Measurements from ENCODE around the gene CCL23. TPM values are rescaled to one million over a fixed set of nuclear protein-coding genes. Genes with fewer than 3 reads are reported as not detected.
"Not testable (repeated sequence)": the region's sequence is repeated elsewhere in the genome, so short reads cannot be mapped to it uniquely, and the experiment has no call there.

CCL23 gene
- total RNA-seq, 1 experiment from 2014 or later, result not detected

GRCh38 chr17:36000732-36001109 is 17.1 kb downstream of the CCL23 start:
- BruUV-seq (replicated peaks), result no TSS peak

GRCh38 chr17:35998756-35999155 is 19.0 kb downstream of the CCL23 start:
- CTCF ChIA-PET, result no interaction called here
- no TSS peak for BruUV-seq (replicated peaks)
- intact Hi-C loops (cut with micrococcal nuclease; ENCODE audit: unreplicated experiment), result no loop called here
- Histone ChIP-seq H3K36me3 (ENCODE audit: insufficient read depth, low read length, poor library complexity, severe bottlenecking) (no peaks in the 10 kb centered on the region), H3K4me3 (ENCODE audit: low read depth, low read length, poor library complexity, severe bottlenecking) (no peak overlapping the region), H3K4me1 (ENCODE audit: insufficient read depth, low read length, poor library complexity, severe bottlenecking) (no peaks in the 10 kb centered on the region), H3K27me3 (replicated peaks; ENCODE audit: insufficient read depth, low read depth, low read length, poor library complexity) (no peaks in the 10 kb centered on the region), H3K27ac (ENCODE audit: low read depth, low read length, poor library complexity, severe bottlenecking) (no peak overlapping the region), H3K9me3 (ENCODE audit: low read depth, low read length, poor library complexity, severe bottlenecking) (no peaks in the 10 kb centered on the region)
- TF ChIP-seq EZH2 (IDR thresholded peaks at IDR 0.05; ENCODE audit: borderline replicate concordance, low read depth, low read length, poor library complexity, severe bottlenecking) (no peak), CTCF (conservative IDR thresholded peaks at IDR 0.05; ENCODE audit: low read depth, low read length) (no peak)
- no peak for DNase-seq (ENCODE audit: low spot score)
- POLR2A ChIA-PET (ENCODE audit: low non-redundant PET), result no interaction called here

More at GRCh38 chr17:36000732-36001109, 17.1 kb downstream of the CCL23 start:
- no peak for DNase-seq (ENCODE audit: low spot score)
- intact Hi-C loops (cut with micrococcal nuclease; ENCODE audit: unreplicated experiment), result loop anchor here (10.0 kb wide), 1 partner anchor 1326 kb away; no protein-coding TSS in a partner anchor
- Histone ChIP-seq H3K4me3 (ENCODE audit: low read depth, low read length, poor library complexity, severe bottlenecking) (no peak overlapping the region), H3K36me3 (ENCODE audit: insufficient read depth, low read length, poor library complexity, severe bottlenecking) (no peaks in the 10 kb centered on the region), H3K9me3 (ENCODE audit: low read depth, low read length, poor library complexity, severe bottlenecking) (no peaks in the 10 kb centered on the region), H3K4me1 (ENCODE audit: insufficient read depth, low read length, poor library complexity, severe bottlenecking) (no peaks in the 10 kb centered on the region), H3K27me3 (replicated peaks; ENCODE audit: insufficient read depth, low read depth, low read length, poor library complexity) (no peaks in the 10 kb centered on the region), H3K27ac (ENCODE audit: low read depth, low read length, poor library complexity, severe bottlenecking) (no peak overlapping the region)
- ChIA-PET CTCF (no interaction called here), POLR2A (ENCODE audit: low non-redundant PET) (no interaction called here)
- TF ChIP-seq EZH2 (IDR thresholded peaks at IDR 0.05; ENCODE audit: borderline replicate concordance, low read depth, low read length, poor library complexity, severe bottlenecking), result no peak
- no peak for TF ChIP-seq CTCF (conservative IDR thresholded peaks at IDR 0.05; ENCODE audit: low read depth, low read length)

GRCh38 chr17:35998018-35998545 is 19.7 kb downstream of the CCL23 start:
- Histone ChIP-seq H3K4me1 (ENCODE audit: insufficient read depth, low read length, poor library complexity, severe bottlenecking) (no peaks in the 10 kb centered on the region), H3K27ac (ENCODE audit: low read depth, low read length, poor library complexity, severe bottlenecking) (no peak overlapping the region), H3K9me3 (ENCODE audit: low read depth, low read length, poor library complexity, severe bottlenecking) (no peaks in the 10 kb centered on the region), H3K36me3 (ENCODE audit: insufficient read depth, low read length, poor library complexity, severe bottlenecking) (no peaks in the 10 kb centered on the region), H3K4me3 (ENCODE audit: low read depth, low read length, poor library complexity, severe bottlenecking) (no peak overlapping the region), H3K27me3 (replicated peaks; ENCODE audit: insufficient read depth, low read depth, low read length, poor library complexity) (no peaks in the 10 kb centered on the region)
- no TSS peak for BruUV-seq (replicated peaks)
- POLR2A ChIA-PET (ENCODE audit: low non-redundant PET), result no interaction called here
- TF ChIP-seq CTCF (conservative IDR thresholded peaks at IDR 0.05; ENCODE audit: low read depth, low read length) (no peak), EZH2 (IDR thresholded peaks at IDR 0.05; ENCODE audit: borderline replicate concordance, low read depth, low read length, poor library complexity, severe bottlenecking) (no peak)
- DNase-seq (ENCODE audit: low spot score), result no peak
- CTCF ChIA-PET, result no interaction called here
- intact Hi-C loops (cut with micrococcal nuclease; ENCODE audit: unreplicated experiment), result no loop called here

GRCh38 chr17:35995346-35995745 is 22.4 kb downstream of the CCL23 start:
- CTCF ChIA-PET; POLR2A ChIA-PET (ENCODE audit: low non-redundant PET); BruUV-seq (replicated peaks); H3K36me3 ChIP-seq (ENCODE audit: insufficient read depth, low read length, poor library complexity, severe bottlenecking); H3K27ac ChIP-seq (ENCODE audit: low read depth, low read length, poor library complexity, severe bottlenecking); H3K4me3 ChIP-seq (ENCODE audit: low read depth, low read length, poor library complexity, severe bottlenecking); H3K27me3 ChIP-seq (replicated peaks; ENCODE audit: insufficient read depth, low read depth, low read length, poor library complexity); intact Hi-C loops (cut with micrococcal nuclease; ENCODE audit: unreplicated experiment); H3K9me3 ChIP-seq (ENCODE audit: low read depth, low read length, poor library complexity, severe bottlenecking); H3K4me1 ChIP-seq (ENCODE audit: insufficient read depth, low read length, poor library complexity, severe bottlenecking); DNase-seq (ENCODE audit: low spot score): not testable (repeated sequence)

Measured in A673 (cell line).